ENCODE data around the gene SRSF4.

The SRSF4 gene

DNA sequence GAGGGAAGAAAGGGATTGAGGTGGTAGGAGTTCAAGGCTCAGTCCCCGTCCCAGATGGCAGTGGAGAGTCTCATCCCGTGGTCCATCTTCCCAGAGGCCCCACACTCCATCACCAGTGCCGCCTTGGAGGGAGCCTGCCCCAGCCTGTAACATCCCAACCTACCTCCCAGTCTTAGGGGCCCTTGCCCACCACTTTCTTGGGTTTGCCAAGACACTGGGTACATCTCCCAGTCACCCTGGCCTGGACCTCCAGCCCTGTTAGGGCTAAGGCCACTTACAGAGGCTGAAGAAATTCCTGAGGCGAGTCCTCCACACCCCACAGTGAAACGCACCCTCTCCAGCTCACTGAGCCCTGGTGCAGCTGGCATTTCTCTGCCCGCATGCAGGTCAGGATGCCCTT lies 61.3 kb downstream of the SRSF4 start:
- in situ Hi-C loops (cut with HindIII; ENCODE audit: low pct_ligation_motif_present, low sequenced_read_pairs): no loop called here
- no peaks in the 10 kb centered on the region for H3K36me3 ChIP-seq (replicated peaks)
- TF ChIP-seq, protein P1, sequence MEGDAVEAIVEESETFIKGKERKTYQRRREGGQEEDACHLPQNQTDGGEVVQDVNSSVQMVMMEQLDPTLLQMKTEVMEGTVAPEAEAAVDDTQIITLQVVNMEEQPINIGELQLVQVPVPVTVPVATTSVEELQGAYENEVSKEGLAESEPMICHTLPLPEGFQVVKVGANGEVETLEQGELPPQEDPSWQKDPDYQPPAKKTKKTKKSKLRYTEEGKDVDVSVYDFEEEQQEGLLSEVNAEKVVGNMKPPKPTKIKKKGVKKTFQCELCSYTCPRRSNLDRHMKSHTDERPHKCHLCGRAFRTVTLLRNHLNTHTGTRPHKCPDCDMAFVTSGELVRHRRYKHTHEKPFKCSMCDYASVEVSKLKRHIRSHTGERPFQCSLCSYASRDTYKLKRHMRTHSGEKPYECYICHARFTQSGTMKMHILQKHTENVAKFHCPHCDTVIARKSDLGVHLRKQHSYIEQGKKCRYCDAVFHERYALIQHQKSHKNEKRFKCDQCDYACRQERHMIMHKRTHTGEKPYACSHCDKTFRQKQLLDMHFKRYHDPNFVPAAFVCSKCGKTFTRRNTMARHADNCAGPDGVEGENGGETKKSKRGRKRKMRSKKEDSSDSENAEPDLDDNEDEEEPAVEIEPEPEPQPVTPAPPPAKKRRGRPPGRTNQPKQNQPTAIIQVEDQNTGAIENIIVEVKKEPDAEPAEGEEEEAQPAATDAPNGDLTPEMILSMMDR (IDR thresholded peaks at IDR 0.05; ENCODE audit: low read depth, low read length, missing control alignments): no peak
- no peak overlapping the region for H3K27ac ChIP-seq
- no peak overlapping the region for H3K4me3 ChIP-seq (ENCODE audit: low read depth, low read length)
- no peak for DNase-seq
- no peaks in the 10 kb centered on the region for H3K27me3 ChIP-seq (replicated peaks)

DNA sequence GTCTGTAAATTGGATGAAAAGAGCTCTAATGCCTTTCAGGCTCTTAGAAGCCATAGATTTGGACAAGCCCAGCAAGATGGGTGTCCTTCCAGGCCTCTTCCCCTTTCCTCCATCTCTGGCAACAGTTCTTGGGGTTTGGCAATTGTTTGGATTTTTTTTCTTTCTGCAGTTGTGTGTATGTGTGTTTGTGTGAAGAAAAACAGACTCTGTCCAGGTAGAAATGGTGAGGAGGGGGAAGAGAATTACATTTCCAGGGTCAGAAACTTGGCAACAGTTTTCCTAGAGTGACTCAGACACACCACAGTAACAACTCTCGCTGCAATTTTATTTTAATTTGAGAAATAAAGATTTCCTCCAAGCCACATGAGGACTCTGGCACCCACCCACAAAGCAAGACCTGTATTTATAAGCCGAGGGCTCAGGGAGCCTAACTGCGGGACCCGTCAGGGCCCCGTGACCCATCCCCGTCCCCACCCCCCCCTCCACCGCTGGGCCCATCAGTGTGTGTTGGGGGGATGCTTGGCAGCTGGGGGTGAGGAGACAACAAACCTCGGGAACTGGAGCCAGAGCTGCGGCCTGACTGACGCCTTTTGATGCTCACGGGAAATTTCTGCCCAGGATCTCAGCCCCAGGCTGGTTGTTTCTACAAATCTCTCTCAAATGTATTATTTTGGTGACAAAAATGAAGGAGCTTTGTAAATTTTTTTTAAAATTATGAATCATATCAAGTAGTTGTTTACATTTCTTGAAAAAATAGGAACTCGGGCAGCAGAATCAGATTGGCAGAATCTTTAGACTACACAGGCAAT lies 62.4 kb downstream of the SRSF4 start:
- in situ Hi-C loops (cut with HindIII; ENCODE audit: low pct_ligation_motif_present, low sequenced_read_pairs): no loop called here
- TF ChIP-seq, protein P1 (IDR thresholded peaks at IDR 0.05; ENCODE audit: low read depth, low read length, missing control alignments): no peak
- DNase-seq: no peak
- H3K27ac ChIP-seq: no peak overlapping the region
- H3K36me3 ChIP-seq (replicated peaks): no peaks in the 10 kb centered on the region
- H3K4me3 ChIP-seq (ENCODE audit: low read depth, low read length): no peak overlapping the region
- no peaks in the 10 kb centered on the region for H3K27me3 ChIP-seq (replicated peaks)

DNA sequence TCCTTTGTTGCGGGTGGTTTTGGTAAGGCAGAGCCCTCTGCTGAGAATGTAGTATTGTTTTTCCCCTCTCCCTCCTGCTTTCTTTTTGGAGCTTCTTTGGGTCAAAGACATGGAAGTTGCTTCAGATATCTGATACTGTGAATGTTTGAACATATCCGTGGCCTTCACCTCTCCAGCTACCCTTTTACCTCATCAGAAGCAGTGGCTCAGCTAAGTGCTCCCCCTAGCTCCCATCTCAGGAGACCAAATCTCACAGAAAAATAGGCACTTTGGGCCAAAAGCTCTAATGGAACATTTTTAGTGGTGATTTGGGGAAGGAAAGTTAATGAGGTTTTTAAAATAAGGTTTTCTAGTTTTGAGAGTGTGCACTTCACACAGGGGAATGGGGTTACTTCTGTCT lies 64.3 kb downstream of the SRSF4 start:
- Histone ChIP-seq H3K27ac (no peak overlapping the region), H3K27me3 (replicated peaks) (no peaks in the 10 kb centered on the region), H3K36me3 (replicated peaks) (no peaks in the 10 kb centered on the region), H3K4me3 (ENCODE audit: low read depth, low read length) (no peak overlapping the region)
- in situ Hi-C loops (cut with HindIII; ENCODE audit: low pct_ligation_motif_present, low sequenced_read_pairs): no loop called here
- TF ChIP-seq, protein P1 (IDR thresholded peaks at IDR 0.05; ENCODE audit: low read depth, low read length, missing control alignments): peak; percentile 50
- no peak for DNase-seq

DNA sequence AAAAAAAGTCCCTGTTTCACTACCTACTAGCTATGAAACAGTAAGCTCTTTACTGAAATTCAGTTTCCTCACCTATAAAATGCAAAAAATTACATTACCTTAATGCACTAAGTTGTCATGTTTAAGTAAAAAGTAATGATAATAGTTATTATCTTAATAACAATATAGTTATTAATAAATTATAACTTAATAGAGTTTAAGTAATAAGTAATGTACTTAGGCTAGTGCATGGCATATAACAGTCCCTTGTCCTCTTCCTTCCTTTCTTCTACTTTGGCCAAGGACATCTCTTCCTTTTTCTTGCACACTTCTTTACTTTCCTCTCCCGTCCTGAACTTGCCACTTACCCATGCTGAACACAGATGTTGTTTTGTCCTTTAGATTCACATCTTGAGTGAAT lies 67.0 kb downstream of the SRSF4 start:
- H3K4me3 ChIP-seq (ENCODE audit: low read depth, low read length): no peak overlapping the region
- no peak overlapping the region for H3K27ac ChIP-seq
- DNase-seq: no peak
- in situ Hi-C loops (cut with HindIII; ENCODE audit: low pct_ligation_motif_present, low sequenced_read_pairs): no loop called here
- H3K36me3 ChIP-seq (replicated peaks): no peaks in the 10 kb centered on the region
- TF ChIP-seq, protein P1 (IDR thresholded peaks at IDR 0.05; ENCODE audit: low read depth, low read length, missing control alignments): no peak
- H3K27me3 ChIP-seq (replicated peaks): no peaks in the 10 kb centered on the region

DNA sequence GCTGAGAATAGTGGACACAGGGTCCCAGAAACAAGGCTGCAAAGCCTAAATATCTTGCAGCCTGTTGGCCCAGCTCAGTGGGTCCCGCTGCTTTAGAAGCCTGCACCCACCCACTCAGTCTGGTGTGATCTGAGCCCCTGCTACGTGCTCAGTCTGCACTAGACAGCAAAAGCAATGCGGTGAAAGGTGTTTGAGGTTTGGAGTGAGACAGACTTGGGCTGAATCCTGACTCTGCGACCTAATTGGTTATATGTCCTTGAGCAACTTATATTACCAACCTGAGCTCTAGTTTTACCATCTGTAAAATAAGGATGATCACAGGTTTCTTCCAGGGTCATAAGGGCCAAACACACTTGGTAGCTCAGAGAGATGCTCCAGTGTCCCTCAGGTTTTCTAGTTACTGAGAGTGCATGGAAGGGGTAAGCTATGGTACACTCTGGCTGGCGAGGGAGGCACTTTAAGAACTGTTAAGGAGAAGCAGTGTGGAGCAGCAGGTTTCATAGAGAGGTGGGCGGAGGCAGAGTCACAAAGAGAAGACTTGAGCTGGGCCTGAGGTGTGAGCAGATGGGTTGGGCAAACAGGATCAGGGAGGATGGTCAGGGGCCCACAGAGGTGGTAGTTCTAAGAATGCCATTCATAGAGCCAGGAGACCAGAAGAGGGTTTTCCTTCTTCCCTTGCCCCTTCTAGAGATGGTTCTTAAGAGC lies 68.1 kb downstream of the SRSF4 start:
- Histone ChIP-seq H3K36me3 (replicated peaks) (no peaks in the 10 kb centered on the region), H3K27ac (no peak overlapping the region), H3K27me3 (replicated peaks) (no peaks in the 10 kb centered on the region), H3K4me3 (ENCODE audit: low read depth, low read length) (no peak overlapping the region)
- no peak for DNase-seq
- in situ Hi-C loops (cut with HindIII; ENCODE audit: low pct_ligation_motif_present, low sequenced_read_pairs): no loop called here
- TF ChIP-seq, protein P1 (IDR thresholded peaks at IDR 0.05; ENCODE audit: low read depth, low read length, missing control alignments): no peak
